HL-60 (cell line): Measurements from ENCODE around the gene FAM149B1.

ENCODE experiments used
- POLR2AphosphoS5 ChIP-seq: IDR thresholded peaks from 2 replicates; pipeline ENCODE4 v1.6.1; 2012; ENCODE audit warnings: low read depth
- SPI1 ChIP-seq: IDR thresholded peaks from 2 replicates; pipeline ENCODE4 v1.6.1; 2012; ENCODE audit warnings: low read depth, mild to moderate bottlenecking, borderline replicate concordance

DNA sequence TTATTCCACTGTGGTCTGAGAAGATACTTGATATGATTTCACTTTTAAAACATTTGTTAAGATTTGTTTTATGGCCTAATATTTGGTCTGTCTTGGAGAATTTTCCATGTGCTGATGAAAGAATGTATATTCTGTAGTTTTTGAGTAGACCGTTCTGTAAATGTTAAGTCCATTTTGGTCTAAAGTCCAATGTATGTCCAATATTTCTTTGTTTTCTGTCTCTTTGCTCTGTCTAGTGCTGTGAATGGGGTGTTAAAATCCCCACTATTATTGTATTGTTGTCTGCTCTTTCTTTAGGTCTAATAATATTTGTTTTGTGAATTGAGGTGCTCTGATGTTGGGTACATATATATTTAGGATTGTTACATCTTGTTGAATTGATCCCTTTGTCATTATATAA lies 47.8 kb downstream of the FAM149B1 start:
- no peak for TF ChIP-seq SPI1
- TF ChIP-seq POLR2AphosphoS5, result no peak
